ENCODE data around the gene TAL1.

- TF ChIP-seq EP300 (IDR thresholded peaks at IDR 0.05) (no peak), CTCF (IDR thresholded peaks at IDR 0.05) (no peak)
Measured at GRCh38 chr1:47223174-47223920, 8.7 kb downstream of the TAL1 start.
